Testis (tissue), 2 donors: ENCODE results near the gene ABI3BP.

Experiments used
- POLR2A ChIP-seq: fragments of 450-650 bp; IDR thresholded peaks from one replicate; pipeline ENCODE4 v1.6.1; 2017; ENCODE audit warnings: antibody characterized with exemption, mild to moderate bottlenecking, moderate library complexity
- TF ChIP-seq, protein P1 (sequence below), 3 experiments: fragments of 450-650 bp in 2 of 3; fragments of 200-600 bp in 1 of 3; sonication (generic) in 1 of 3; IDR thresholded peaks; one replicate each; pipeline ENCODE4 v1.5.1; 2016 to 2019; ENCODE audit warnings: antibody characterized with exemption in 3 of 3, mild to moderate bottlenecking in 2 of 3, moderate library complexity in 1 of 3

DNA sequence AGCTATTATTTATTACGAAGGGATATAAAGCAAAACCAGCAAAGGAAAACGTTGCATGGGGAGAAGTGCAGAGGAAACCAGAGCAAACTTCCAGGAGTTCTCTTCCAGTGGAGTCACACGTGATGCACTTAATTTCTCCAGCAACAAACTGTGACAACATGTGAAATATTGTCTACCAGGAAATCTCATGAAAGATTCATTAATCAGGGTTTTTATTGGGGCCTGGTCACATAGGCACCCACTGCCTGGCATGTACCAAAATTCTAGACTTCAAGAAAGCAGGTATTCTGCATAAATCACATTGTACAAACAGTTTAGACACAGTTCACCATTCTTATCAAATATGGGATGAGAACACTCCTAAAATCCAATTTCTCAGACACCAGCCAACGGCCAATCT lies 289.4 kb downstream of the ABI3BP start:
- no peak for TF ChIP-seq POLR2A
- TF ChIP-seq, protein P1, sequence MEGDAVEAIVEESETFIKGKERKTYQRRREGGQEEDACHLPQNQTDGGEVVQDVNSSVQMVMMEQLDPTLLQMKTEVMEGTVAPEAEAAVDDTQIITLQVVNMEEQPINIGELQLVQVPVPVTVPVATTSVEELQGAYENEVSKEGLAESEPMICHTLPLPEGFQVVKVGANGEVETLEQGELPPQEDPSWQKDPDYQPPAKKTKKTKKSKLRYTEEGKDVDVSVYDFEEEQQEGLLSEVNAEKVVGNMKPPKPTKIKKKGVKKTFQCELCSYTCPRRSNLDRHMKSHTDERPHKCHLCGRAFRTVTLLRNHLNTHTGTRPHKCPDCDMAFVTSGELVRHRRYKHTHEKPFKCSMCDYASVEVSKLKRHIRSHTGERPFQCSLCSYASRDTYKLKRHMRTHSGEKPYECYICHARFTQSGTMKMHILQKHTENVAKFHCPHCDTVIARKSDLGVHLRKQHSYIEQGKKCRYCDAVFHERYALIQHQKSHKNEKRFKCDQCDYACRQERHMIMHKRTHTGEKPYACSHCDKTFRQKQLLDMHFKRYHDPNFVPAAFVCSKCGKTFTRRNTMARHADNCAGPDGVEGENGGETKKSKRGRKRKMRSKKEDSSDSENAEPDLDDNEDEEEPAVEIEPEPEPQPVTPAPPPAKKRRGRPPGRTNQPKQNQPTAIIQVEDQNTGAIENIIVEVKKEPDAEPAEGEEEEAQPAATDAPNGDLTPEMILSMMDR (IDR thresholded peaks at IDR 0.05): no peak
